Measurements from ENCODE around the gene TPT1.

DNA sequence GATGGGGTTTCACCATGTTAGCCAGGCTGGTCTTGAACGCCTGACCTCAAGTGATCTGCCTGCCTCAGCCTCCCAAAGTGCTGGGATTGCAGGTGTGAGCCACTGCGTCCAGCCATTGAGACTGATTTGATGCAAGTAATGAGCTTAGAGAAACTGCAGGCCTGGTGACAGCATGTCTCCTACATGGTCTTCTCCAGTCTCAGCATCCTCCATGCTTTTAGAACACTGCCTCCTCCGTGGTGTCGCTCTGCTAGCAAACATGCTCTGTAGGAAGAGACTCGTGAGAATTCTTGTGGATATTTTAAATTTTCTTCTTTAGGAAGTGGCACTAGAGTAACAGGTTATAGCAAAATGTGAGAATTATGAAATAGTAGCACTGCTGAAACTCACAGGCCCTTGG lies 37.1 kb downstream of the TPT1 start:
- TF ChIP-seq, protein P1, sequence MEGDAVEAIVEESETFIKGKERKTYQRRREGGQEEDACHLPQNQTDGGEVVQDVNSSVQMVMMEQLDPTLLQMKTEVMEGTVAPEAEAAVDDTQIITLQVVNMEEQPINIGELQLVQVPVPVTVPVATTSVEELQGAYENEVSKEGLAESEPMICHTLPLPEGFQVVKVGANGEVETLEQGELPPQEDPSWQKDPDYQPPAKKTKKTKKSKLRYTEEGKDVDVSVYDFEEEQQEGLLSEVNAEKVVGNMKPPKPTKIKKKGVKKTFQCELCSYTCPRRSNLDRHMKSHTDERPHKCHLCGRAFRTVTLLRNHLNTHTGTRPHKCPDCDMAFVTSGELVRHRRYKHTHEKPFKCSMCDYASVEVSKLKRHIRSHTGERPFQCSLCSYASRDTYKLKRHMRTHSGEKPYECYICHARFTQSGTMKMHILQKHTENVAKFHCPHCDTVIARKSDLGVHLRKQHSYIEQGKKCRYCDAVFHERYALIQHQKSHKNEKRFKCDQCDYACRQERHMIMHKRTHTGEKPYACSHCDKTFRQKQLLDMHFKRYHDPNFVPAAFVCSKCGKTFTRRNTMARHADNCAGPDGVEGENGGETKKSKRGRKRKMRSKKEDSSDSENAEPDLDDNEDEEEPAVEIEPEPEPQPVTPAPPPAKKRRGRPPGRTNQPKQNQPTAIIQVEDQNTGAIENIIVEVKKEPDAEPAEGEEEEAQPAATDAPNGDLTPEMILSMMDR (IDR thresholded peaks at IDR 0.05; ENCODE audit: borderline replicate concordance, extremely low read depth, low read length, poor library complexity, severe bottlenecking): no peak
- TF ChIP-seq EZH2 (IDR thresholded peaks at IDR 0.05; ENCODE audit: borderline replicate concordance, low read depth, low read length, severe bottlenecking): no peak

Data from DND-41 (cell line).